HL-60/S4 (cell line): ENCODE results near the gene XIST.
"Not testable (repeated sequence)": the region's sequence is repeated elsewhere in the genome, so short reads cannot be mapped to it uniquely, and the experiment has no call there.

Experiments used
- in situ Hi-C: fragments of 300-500 bp; cut with MboI; formaldehyde crosslinking; loops from 2 replicates; pipeline ENCODE4 v1.14.3; 2022; ENCODE audit warnings: low sequenced_read_pairs

Gene XIST

GRCh38 chrX:73840120-73840924, 12.2 kb downstream of the XIST start:
- in situ Hi-C loops, result no loop called here

GRCh38 chrX:73839152-73839551, 13.4 kb downstream of the XIST start:
- in situ Hi-C loops, result no loop called here

- in situ Hi-C loops, result no loop called here
Measured at GRCh38 chrX:73838123-73838522, 14.4 kb downstream of the XIST start.

DNA sequence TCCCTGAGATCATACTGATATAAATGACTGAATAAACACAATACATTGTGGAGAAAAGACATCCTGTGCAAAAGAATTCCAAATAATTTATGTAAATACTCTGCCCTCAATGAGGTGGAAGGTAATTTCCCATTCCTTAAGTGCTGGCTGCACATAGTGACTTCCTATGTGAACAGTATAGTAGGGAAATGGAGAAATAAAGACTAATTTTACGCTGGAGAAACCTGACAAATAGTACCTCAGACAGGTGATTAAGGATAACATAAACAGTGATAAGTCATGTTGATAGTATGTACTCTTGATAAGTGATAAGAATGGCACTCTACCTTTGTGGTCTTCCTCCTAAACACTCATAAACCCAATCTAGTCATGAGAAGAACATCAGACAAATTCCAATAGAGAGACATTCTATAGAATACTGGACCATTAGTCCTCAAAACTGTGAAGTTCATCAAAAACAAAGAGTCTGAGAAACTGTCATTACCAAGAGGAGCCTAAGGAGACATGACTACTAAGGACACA, 15.5 kb downstream of the XIST start:
- in situ Hi-C loops, result no loop called here

GRCh38 chrX:73834219-73834618, 18.3 kb downstream of the XIST start:
- in situ Hi-C loops, result no loop called here

- in situ Hi-C loops, result no loop called here
Measured at GRCh38 chrX:73832319-73832718, 20.2 kb downstream of the XIST start.

DNA sequence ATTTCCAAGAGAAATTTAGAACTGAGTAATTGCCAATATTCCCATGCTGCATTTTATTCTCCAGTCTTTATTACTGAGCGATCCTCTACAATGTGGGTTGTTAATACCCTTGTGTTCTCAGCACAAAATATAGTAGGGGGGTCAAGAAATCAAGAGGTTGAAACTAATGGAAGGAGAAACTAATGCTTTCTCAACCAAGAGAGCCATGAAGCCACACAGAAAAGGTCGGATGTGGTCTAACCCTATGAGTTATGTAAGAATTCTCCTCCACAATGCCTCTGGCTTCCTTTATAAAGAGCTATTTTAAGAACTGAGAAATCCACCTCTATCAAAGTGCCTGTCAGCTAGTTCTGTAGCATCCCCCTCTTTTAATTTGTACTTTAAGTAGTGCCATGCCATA, 21.0 kb downstream of the XIST start:
- in situ Hi-C loops, result no loop called here

- in situ Hi-C loops, result no loop called here
Measured at GRCh38 chrX:73830489-73831414, 21.8 kb downstream of the XIST start.

GRCh38 chrX:73829890-73830466, 22.5 kb downstream of the XIST start:
- in situ Hi-C loops, result no loop called here

GRCh38 chrX:73828080-73828720, 24.3 kb downstream of the XIST start:
- in situ Hi-C loops, result no loop called here

DNA sequence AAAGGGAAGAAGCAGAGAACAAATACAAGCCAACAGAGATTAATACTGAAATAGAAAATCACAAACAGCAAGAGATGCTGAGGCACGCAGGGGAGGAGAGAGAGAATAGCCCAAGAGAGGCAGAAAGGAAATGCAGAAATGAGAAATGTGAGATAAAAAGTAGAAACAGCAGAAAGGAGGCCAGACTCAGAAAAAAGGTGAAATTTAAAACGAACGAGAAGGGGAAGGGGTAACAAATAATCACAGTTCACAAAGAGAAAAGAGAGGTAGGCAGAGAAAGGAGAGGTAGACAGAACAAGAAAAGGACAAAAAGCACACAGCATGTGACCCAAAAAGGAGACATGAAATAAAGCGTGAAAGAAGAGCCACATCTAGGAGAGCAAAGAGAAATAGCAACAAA, 25.1 kb downstream of the XIST start:
- in situ Hi-C loops, result no loop called here

GRCh38 chrX:73826996-73827395, 25.5 kb downstream of the XIST start:
- in situ Hi-C loops, result no loop called here

- in situ Hi-C loops, result no loop called here
Measured at GRCh38 chrX:73825569-73825968, 26.9 kb downstream of the XIST start.

GRCh38 chrX:73823473-73824004, 29.0 kb downstream of the XIST start:
- in situ Hi-C loops, result no loop called here

GRCh38 chrX:73822775-73823174, 29.7 kb downstream of the XIST start:
- in situ Hi-C loops, result no loop called here

- in situ Hi-C loops, result no loop called here
Measured at GRCh38 chrX:73821921-73822559, 30.5 kb downstream of the XIST start.

DNA sequence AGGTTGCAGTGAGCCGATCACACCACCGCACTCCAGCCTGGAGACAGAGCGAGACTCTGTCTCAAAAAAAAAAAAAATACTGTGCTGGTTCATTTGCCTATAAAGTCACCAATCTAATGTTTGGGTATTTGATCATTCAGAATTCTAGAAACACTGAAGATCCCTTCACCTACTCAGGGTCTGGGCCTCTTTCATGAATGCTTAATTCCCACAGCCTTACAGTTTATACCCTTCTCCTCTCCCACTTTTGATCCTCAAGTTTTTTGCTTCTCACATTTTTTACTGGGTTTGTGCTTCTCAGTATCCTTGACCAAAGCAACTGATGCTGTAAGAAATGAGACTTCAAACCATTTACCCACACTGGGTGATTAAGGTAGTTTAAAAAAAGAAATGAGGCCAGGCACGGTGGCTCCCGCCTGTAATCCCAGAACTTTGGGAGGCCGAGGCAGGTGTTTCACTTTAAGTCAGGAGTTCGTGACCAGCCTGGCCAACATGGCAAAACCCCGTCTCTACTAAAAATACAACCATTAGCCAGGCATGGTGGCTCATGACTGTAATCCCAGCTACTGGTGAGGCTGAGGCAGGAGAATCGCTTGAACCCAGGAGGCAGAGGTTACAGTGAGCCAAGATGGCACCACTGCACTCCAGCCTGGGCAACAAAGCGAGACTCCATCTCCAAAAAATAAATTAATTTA, 32.5 kb downstream of the XIST start:
- in situ Hi-C loops, result not testable (repeated sequence)

GRCh38 chrX:73818200-73819116, 34.1 kb downstream of the XIST start:
- in situ Hi-C loops, result no loop called here
